GM12878 (cell line): ENCODE data around the gene TOB1.

Experiments used
- CBFB ChIP-seq: IDR thresholded peaks from 2 replicates; pipeline ENCODE4 v1.6.1; 2016; ENCODE audit warnings: antibody characterized with exemption, low read depth
- CHD2 ChIP-seq: IDR thresholded peaks from 2 replicates; pipeline ENCODE4 v1.6.1; 2011; ENCODE audit warnings: low read depth, low read length, improper control_type of control experiment, borderline replicate concordance
- EP300 ChIP-seq, 2 experiments: fragments of 150-350 bp in 1 of 2; IDR thresholded peaks; 2 replicates each; pipeline ENCODE4 v1.6.1; 2011 to 2012; ENCODE audit warnings: low read depth in 2 of 2, low read length in 2 of 2, borderline replicate concordance in 1 of 2, improper control_type of control experiment in 1 of 2, inconsistent platforms in 1 of 2; ENCODE audit not compliant: control insufficient read depth in 1 of 2
- EZH2 ChIP-seq: IDR thresholded peaks from 2 replicates; pipeline ENCODE4 v1.6.1; 2012; ENCODE audit warnings: low read depth, mild to moderate bottlenecking, control low read depth, inconsistent platforms, low read length, borderline replicate concordance; ENCODE audit not compliant: control insufficient read depth
- MEF2A ChIP-seq: IDR thresholded peaks from 2 replicates; pipeline ENCODE4 v1.6.1; 2011; ENCODE audit warnings: low read depth, mild to moderate bottlenecking, low read length, moderate library complexity; ENCODE audit not compliant: insufficient read depth
- POLR2A ChIP-seq: IDR thresholded peaks from 2 replicates; pipeline ENCODE4 v1.6.1; 2011; ENCODE audit warnings: low read depth, mild to moderate bottlenecking, low read length
- SUZ12 ChIP-seq: fragments of 200-600 bp; sonication (generic); IDR thresholded peaks from one replicate; pipeline ENCODE4 v1.6.1; 2018; ENCODE audit warnings: antibody characterized with exemption, mild to moderate bottlenecking; ENCODE audit not compliant: unreplicated experiment
- TAF1 ChIP-seq: IDR thresholded peaks from 2 replicates; pipeline ENCODE4 v1.6.1; 2011; ENCODE audit warnings: mild to moderate bottlenecking, low read depth, low read length, borderline replicate concordance
- WRNIP1 ChIP-seq: IDR thresholded peaks from 2 replicates; pipeline ENCODE4 v1.6.1; 2011; ENCODE audit warnings: low read depth, low read length, improper control_type of control experiment, borderline replicate concordance
- ZZZ3 ChIP-seq: IDR thresholded peaks from 2 replicates; pipeline ENCODE4 v1.6.1; 2011; ENCODE audit warnings: low read depth; ENCODE audit not compliant: control insufficient read depth, insufficient read length
- TF ChIP-seq, protein P1 (sequence below): IDR thresholded peaks from 2 replicates; pipeline ENCODE4 v1.6.1; 2011; ENCODE audit warnings: low read depth, mild to moderate bottlenecking, low read length, moderate library complexity, borderline replicate concordance; ENCODE audit errors: extremely low read depth
- TF ChIP-seq, protein P2 (sequence below): fragments of 450-650 bp; IDR thresholded peaks from 2 replicates; pipeline ENCODE4 v1.6.1; 2017; ENCODE audit warnings: mild to moderate bottlenecking
- TF ChIP-seq, protein P3 (sequence below): IDR thresholded peaks from 2 replicates; pipeline ENCODE4 v1.6.1; 2012; ENCODE audit warnings: mild to moderate bottlenecking, low read depth, low read length

DNA sequence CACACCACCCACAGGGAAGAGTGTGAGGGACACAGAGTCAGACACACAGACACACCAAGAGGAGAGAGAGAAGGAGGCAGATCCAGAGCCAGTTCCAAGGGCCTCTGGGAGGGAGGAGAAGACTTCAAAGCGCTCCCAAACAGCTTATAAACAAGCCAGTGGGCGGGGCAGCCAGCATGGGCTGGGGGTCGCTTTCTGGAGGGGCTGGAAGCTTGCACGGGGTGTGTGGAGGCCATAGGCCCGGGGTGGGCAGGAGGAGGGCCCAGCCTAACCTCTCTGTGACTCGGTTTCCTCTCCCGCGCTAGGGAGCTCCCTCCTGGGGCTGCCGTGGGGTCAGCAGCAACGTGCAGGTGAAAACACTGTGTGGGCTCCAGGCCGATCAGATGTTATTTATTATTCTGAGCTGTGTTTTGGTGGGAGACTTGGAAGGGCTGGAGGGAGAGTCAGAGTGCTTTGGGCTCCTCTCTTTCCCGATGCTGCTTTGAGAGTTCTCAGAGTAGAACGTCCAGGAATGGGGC, 33.2 kb downstream of the TOB1 start:
- TF ChIP-seq CHD2 (no peak), WRNIP1 (no peak), POLR2A (no peak), ZZZ3 (no peak), EP300 (IDR thresholded peaks at IDR 0.05; ENCODE audit: borderline replicate concordance in 1 of 2, control insufficient read depth in 1 of 2, low read depth in 2 of 2, low read length in 2 of 2) (no peak), CBFB (no peak), EZH2 (no peak), MEF2A (no peak), SUZ12 (no peak), TAF1 (no peak)
- TF ChIP-seq, protein P1, sequence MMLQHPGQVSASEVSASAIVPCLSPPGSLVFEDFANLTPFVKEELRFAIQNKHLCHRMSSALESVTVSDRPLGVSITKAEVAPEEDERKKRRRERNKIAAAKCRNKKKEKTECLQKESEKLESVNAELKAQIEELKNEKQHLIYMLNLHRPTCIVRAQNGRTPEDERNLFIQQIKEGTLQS: no peak
- TF ChIP-seq, protein P2, sequence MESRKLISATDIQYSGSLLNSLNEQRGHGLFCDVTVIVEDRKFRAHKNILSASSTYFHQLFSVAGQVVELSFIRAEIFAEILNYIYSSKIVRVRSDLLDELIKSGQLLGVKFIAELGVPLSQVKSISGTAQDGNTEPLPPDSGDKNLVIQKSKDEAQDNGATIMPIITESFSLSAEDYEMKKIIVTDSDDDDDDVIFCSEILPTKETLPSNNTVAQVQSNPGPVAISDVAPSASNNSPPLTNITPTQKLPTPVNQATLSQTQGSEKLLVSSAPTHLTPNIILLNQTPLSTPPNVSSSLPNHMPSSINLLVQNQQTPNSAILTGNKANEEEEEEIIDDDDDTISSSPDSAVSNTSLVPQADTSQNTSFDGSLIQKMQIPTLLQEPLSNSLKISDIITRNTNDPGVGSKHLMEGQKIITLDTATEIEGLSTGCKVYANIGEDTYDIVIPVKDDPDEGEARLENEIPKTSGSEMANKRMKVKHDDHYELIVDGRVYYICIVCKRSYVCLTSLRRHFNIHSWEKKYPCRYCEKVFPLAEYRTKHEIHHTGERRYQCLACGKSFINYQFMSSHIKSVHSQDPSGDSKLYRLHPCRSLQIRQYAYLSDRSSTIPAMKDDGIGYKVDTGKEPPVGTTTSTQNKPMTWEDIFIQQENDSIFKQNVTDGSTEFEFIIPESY: no peak
- TF ChIP-seq, protein P3, sequence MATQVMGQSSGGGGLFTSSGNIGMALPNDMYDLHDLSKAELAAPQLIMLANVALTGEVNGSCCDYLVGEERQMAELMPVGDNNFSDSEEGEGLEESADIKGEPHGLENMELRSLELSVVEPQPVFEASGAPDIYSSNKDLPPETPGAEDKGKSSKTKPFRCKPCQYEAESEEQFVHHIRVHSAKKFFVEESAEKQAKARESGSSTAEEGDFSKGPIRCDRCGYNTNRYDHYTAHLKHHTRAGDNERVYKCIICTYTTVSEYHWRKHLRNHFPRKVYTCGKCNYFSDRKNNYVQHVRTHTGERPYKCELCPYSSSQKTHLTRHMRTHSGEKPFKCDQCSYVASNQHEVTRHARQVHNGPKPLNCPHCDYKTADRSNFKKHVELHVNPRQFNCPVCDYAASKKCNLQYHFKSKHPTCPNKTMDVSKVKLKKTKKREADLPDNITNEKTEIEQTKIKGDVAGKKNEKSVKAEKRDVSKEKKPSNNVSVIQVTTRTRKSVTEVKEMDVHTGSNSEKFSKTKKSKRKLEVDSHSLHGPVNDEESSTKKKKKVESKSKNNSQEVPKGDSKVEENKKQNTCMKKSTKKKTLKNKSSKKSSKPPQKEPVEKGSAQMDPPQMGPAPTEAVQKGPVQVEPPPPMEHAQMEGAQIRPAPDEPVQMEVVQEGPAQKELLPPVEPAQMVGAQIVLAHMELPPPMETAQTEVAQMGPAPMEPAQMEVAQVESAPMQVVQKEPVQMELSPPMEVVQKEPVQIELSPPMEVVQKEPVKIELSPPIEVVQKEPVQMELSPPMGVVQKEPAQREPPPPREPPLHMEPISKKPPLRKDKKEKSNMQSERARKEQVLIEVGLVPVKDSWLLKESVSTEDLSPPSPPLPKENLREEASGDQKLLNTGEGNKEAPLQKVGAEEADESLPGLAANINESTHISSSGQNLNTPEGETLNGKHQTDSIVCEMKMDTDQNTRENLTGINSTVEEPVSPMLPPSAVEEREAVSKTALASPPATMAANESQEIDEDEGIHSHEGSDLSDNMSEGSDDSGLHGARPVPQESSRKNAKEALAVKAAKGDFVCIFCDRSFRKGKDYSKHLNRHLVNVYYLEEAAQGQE: no peak
